Epithelial cell of proximal tubule (primary cell): ENCODE data around the gene RHBDD3. TPM values are rescaled to one million over a fixed set of nuclear protein-coding genes. Genes with fewer than 3 reads are reported as not detected.
"Not testable (repeated sequence)": the region's sequence is repeated elsewhere in the genome, so short reads cannot be mapped to it uniquely, and the experiment has no call there.

Source experiments
- DNase-seq: peaks from one replicate; pipeline ENCODE4 v3.0.0-alpha.2; 2011; ENCODE audit warnings: low read depth
- H3K4me3 ChIP-seq: 2 replicates; pipeline ENCODE4 v1.5.1; 2011; ENCODE audit warnings: low read depth, mild to moderate bottlenecking, low read length
- total RNA-seq: library from RNA; depleted of rRNA; stranded (reverse); fragments of >200 nt; gene quantifications from 2 replicates; pipeline ENCODE4 v1.2.3, GENCODE V29; 2015
- TF ChIP-seq, protein P1 (sequence below): conservative IDR thresholded peaks from 2 replicates; pipeline ENCODE4 v1.5.1; 2012; ENCODE audit warnings: low read depth, mild to moderate bottlenecking, low read length

Gene RHBDD3
- total RNA-seq, 1 donor from 2014 or later: 28.2 TPM

DNA sequence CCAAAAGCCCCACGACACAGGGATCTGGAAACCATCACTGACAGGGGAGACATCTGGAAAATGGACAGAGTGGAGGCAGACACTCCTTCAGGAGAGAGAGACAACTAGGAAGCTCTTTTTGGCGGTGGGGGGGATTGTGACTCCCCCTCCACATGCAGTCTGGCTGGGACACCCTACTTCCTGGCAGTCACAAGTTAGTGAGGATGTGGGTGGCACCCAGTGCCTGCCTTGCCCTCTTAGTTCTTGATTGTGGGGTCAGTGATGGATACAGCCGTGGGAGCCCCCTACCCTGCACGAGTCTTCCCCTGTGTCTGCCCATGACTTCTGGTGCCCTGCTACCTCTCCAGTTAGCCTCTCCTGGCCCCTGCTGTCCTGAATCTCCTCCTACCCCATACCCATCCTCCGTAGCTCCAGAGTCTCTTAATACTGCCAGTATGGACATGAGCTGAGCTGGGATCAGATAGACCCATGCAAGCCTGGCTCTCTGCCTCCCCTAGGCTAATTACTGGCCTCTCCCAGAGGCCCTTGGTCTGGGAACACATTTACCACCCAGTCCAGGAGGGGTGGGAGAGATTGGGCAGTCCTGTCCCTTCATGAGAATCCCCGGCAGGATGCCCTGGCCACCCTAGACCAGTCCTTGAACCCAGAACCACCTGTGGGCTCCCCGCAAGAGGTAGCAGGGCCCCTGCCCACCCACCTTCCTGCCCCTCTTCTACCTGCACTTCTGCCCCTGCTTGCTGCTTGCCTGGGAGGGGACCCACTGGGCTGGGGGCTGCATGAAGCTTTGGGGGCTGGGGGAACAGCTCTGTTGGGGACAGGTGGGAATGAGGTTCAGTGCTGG, 22.8 kb downstream of the RHBDD3 start:
- DNase-seq: no peak
- no peak overlapping the region for H3K4me3 ChIP-seq
- TF ChIP-seq, protein P1, sequence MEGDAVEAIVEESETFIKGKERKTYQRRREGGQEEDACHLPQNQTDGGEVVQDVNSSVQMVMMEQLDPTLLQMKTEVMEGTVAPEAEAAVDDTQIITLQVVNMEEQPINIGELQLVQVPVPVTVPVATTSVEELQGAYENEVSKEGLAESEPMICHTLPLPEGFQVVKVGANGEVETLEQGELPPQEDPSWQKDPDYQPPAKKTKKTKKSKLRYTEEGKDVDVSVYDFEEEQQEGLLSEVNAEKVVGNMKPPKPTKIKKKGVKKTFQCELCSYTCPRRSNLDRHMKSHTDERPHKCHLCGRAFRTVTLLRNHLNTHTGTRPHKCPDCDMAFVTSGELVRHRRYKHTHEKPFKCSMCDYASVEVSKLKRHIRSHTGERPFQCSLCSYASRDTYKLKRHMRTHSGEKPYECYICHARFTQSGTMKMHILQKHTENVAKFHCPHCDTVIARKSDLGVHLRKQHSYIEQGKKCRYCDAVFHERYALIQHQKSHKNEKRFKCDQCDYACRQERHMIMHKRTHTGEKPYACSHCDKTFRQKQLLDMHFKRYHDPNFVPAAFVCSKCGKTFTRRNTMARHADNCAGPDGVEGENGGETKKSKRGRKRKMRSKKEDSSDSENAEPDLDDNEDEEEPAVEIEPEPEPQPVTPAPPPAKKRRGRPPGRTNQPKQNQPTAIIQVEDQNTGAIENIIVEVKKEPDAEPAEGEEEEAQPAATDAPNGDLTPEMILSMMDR: no peak

- no peak overlapping the region for H3K4me3 ChIP-seq
- TF ChIP-seq, protein P1: no peak
- no peak for DNase-seq
These were observed 23.8 kb downstream of the RHBDD3 start for GRCh38 chr22:29243874-29244446.

- H3K4me3 ChIP-seq, DNase-seq: not testable (repeated sequence)
These were observed 27.3 kb downstream of the RHBDD3 start for GRCh38 chr22:29240481-29240880.

GRCh38 chr22:29233277-29233877, 34.4 kb downstream of the RHBDD3 start:
- H3K4me3 ChIP-seq: no peak overlapping the region
- TF ChIP-seq, protein P1: no peak
- DNase-seq: no peak

GRCh38 chr22:29231971-29232959, 35.5 kb downstream of the RHBDD3 start:
- DNase-seq: no peak
- TF ChIP-seq, protein P1: no peak
- H3K4me3 ChIP-seq: no peak overlapping the region

DNA sequence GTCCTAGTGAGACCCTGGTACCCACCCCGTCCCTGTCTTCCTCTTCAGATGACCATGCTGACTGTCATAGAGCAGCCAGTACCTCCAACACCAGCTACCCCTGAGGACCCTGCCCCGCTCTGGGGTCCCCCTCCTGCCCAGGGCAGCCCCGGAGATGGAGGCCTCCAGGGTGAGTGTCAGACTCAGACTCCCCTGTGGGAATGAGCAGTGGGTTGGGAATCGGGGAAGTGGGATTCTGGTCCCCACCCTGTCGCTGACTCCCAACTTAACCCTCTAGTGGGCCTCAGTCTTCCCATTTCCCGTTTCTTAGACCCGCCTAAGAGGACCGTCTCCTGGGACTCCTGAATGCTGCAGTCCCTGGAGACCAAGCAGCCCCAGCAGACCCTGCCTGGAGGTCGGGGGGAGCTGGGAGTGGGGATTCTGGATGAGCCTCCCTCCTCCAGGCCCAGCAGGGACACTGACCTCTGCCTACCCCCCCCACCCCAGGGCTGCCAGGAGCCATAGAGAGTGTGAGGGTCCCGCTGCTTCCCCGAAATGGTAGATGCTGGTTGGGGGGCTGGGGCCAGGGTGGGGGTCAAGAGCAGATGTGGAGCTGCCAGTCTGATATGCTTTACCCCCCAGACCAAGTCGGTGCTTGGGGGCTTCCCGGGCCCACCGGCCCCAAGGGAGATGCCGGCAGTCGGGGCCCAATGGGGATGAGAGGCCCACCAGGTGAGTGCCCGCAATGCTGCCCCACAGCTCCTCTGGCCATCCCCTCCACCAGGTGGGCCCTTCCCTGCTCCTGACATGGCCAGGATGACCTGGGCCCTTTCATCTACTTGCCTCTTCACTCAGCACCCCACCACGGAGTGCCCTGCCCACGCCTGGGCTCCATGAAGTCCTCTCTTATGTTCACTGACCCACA, 36.6 kb downstream of the RHBDD3 start:
- no peak for DNase-seq
- H3K4me3 ChIP-seq: no peak overlapping the region
- TF ChIP-seq, protein P1: no peak
